ENCODE data around the gene AGAP3.

AGAP3 gene

GRCh38 chr7:151057989-151058780 lies 28.1 kb upstream of the AGAP3 start:
- peak; percentile 83 for DNase-seq

DNA sequence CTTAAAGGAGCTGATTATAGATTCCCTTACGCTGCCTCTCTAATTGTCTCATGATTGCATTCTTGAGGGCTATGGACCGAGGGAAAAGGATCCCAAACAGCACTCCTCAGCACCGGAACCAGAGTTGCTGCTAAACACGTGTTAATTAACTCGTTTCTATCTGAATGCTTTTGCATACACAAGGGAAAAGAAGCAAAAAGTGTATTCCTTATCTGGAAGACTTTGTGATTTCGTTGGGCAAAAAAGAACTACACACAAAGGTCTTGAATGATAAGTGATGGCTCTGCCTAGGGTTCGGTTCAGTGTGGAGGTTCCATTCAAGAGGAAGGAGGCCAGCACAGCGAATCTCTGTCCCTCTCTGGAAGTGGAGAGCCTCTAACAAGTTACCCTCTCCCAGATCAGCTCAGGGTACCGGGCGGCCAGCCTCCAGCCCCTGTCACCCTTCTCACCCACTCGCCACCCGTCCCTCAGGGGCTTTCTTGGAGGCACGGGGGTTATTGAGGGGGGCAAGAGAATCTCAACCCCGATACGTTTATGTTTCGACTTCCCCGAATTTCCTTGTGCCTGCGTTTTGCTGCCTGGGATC lies 27.4 kb upstream of the AGAP3 start:
- no peak for DNase-seq

GRCh38 chr7:151059367-151060112 lies 26.7 kb upstream of the AGAP3 start, which contains the start of gene SLC4A2:
Gene SLC4A2 (plus strand): TSS chr7:151059589. CDS start chr7:151061988, 2,399 bp downstream.
- peak; percentile 62 for DNase-seq

DNA sequence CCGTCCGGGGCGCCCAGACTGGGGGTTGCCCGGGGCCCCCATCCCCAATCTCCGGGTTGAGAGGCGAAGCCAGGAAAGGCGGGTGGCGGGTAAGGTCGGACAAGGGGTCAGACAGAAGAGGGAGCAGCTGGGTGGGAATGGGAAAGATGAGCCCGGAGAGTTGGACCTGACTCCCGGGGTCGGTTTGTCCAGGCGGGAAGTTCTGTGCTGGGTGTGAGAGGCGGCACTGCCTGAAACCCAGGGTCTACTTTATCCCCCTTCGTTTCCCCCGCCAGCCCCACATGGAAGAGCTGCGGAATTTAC lies 26.2 kb upstream of the AGAP3 start:
- DNase-seq: no peak

DNA sequence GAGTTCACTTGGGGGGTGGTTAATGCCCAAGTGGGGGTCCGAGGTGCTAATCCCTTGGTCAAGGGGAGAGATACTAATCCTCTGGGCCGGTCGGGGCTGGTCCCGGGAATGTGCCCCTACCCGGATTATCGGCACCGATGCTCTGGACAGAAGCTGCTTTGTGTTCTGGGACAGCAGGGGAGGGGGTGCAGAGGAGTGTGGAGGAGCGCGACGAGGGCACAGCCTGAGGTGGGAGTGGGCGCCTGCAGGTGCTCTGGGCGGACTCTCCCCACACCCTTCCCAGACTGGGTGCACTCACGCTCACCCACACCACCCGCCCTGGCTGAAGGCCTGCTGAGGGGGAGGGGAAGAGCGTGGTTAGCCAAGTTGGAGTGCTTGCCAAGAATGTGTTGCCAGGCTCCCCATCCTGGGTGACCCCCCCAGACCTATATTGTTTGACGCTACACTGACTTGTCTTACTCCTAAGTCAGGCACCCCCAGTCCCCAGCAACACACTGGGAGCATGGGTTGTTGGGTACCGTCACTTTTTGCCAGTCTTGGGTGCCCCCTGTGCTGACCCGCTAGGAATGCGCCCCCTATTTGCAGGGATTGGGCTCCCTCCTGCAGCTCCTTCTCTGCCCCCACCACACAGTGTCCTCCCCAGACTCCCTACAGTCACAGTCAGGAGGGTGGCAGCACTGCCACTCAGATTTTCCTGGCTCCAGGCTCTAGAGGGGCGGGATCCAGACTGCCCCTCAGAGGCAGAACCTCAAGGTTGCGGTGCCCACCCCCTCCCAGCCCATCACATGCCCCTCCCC lies 25.7 kb upstream of the AGAP3 start:
- no peak for DNase-seq

- no peak for DNase-seq
Observed at GRCh38 chr7:151061213-151062110, 24.8 kb upstream of the AGAP3 start.

DNA sequence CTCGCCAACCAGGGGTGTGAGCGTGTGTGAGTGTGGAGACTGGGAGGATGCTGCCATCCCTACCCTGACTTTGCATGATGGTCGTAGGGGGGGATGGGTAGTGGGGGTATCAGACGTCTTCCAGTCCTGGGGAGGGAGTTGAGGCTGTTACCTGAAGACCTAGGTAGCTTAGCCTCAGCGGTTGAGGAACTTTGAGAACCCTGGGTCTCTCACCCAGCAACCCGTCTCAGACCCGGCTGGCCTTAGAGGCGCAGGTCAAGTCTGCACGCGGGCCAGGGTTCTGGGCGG lies 24.2 kb upstream of the AGAP3 start:
- DNase-seq: no peak

DNA sequence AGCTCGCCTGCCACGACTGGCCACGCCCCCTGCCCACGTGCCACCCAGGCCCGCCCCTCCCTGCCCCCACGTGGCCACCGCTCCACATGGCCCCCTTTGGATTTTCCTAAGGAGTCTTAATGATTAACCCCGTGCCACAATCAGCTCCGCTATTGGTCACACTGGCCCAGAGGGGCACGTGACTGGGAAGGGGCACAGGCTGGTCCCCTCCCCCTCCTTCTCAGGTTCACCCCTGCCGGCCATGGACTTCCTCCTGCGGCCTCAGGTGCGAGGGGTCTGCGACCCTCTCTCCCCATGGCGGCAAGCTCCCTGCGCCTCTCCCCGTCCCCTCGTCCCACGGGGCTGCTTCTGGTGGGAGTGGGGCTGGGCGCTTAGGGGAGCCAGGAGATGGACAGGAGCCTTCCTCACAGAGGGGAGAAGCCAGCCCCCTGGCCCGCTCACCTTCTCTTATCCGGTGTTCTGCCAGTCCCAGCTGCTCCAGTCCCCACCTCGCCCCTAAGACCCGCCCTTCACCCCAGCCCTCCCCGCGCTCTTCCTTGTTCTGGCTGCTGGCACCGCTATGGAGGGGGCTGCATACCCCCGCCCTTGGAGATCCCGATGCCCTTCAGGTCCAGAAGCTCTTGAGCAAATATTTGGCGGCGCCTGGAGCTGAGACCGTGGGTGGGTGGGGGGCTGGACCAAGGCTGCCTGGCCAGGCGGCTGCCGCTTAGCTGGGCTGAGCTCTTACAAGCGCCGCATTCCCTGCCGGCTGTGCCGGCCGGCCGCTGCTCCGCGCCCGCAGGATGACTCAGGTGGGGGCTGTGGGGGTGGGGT lies 23.7 kb upstream of the AGAP3 start:
- no peak for DNase-seq

DNA sequence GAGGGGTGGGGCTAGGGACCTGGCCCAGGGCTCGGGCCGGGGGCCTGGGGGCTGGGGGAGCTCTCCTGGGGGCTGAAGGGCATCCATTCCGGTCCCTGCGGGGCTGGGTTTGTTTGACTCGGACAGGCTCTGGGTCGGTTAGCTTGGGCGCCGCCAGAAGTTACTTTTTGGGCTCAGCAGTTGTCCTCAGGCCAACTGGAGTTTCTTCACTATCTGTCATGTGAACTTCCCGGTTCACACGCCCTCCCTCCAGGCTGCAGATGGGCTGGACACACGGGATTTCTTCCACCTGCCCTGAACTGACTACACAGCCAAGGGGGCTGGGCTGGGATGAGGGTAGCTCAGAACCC lies 23.1 kb upstream of the AGAP3 start:
- no peak for DNase-seq

- DNase-seq: no peak
Observed at GRCh38 chr7:151064454-151064853, 21.8 kb upstream of the AGAP3 start.

DNA sequence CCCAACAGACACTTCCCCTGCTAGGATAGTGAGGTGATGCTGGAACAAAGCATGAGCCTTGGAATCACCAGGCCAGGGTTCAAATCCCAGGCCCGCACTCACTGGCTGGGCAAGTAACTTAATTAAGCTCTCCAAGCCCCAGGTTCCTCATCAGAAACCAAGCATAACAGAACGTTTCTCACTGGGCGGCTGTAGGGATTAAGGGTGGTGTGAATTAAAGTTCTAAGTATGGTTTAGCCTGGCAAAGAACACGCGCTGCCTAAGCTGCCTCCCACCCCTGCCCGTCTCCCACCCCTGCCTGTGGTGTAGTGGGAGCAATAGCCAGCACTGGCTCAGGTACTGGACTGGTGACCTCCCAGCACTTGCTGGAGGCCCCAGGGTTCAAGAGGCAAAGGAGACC lies 21.3 kb upstream of the AGAP3 start:
- no peak for DNase-seq

DNA sequence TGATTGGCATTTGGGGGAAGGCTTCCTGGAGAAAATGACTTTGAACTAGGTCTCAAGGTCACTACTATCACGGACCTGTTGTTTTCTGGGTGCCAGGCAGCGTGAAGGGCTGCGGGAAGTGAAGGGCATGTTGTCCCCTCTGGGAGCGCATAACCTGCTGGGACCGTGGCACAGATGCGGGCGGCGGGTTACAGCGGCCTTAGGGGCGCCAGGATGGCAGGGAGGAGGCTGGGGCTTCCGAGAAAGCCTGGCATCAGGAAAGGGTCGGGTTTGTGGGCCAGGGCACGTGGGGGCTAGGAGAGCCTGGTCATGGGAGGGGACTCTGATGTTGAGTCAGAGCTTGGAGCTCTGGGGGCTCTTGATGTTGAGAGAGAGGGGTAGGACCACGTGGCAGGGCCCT lies 20.8 kb upstream of the AGAP3 start:
- no peak for DNase-seq

GRCh38 chr7:151066273-151066974 lies 19.9 kb upstream of the AGAP3 start:
- no peak for DNase-seq

- DNase-seq: no peak
Observed at GRCh38 chr7:151068069-151068773, 18.1 kb upstream of the AGAP3 start.

DNA sequence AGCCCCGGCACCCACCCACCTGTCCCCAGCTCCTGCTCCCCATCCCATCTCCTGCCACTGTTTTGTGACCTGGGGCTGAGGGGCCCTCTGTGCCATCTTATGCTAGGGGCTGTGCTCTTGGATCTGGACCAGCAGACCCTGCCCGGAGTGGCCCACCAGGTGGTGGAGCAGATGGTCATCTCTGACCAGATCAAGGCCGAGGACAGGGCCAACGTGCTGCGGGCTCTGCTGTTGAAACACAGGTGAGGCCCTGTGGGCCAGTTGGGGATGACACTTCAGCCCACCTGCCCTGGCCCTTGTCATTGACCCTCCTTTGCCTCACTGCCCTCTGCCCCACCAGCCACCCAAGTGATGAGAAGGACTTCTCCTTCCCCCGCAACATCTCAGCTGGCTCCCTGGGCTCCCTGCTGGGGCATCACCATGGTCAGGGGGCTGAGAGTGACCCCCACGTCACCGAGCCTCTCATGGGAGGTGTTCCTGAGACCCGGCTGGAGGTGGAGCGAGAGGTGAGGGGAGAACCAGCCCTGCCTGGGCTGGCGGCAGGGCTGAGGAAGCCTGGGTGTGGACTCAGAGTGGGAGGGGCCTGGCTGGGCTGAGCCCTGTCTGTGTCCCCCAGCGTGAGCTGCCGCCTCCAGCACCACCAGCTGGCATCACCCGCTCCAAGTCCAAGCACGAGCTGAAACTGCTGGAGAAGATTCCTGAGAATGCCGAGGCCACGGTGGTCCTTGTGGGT lies 16.3 kb upstream of the AGAP3 start:
- no peak for DNase-seq

GRCh38 chr7:151070574-151070960 lies 15.7 kb upstream of the AGAP3 start:
- no peak for DNase-seq

- no peak for DNase-seq
Observed at GRCh38 chr7:151071032-151071866, 15.0 kb upstream of the AGAP3 start.

DNA sequence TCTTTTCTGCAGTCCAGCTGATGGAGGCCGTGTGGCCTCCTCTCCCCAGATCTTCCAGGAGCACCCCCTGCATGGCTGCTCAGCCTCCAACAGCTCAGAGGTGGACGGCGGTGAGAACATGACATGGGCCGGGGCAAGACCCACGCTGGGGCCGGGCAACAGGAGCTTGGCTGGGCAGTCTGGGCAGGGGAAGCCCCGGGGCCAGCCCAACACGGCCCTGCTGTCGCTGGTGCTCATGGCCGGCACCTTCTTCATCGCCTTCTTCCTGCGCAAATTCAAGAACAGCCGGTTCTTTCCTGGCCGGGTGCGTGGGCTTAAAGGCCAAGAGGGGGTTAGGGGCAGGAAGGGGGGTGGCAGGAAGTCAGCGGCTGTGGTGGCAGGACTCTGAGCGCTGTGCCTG lies 12.3 kb upstream of the AGAP3 start:
- DNase-seq: no peak

Data from activated gamma-delta T cell (primary cell).